DND-41 (cell line): Measurements from ENCODE around the gene ETFA.

Experiments
- ATAC-seq: fragments of 200-7000 bp; cut with Tn5 transposase; 3 replicates; pipeline ENCODE4 v1.9.1; 2021; ENCODE audit warnings: low read depth; ENCODE audit not compliant: insufficient read depth
- DNase-seq: peaks from one replicate; pipeline ENCODE4 v3.0.0-alpha.2; 2020
- H2AFZ ChIP-seq: 2 replicates; pipeline ENCODE4 v1.6.0; 2012; ENCODE audit warnings: low read depth, low read length
- H3K27ac ChIP-seq: 2 replicates; pipeline ENCODE4 v1.5.1; 2012; ENCODE audit warnings: low read length, inconsistent platforms
- H3K27me3 ChIP-seq: fragments of 200-600 bp; sonication (generic); 2 replicates; pipeline ENCODE4 v1.6.0; 2012; ENCODE audit warnings: low read length, mild to moderate bottlenecking, inconsistent platforms; ENCODE audit not compliant: insufficient read depth, poor library complexity
- H3K36me3 ChIP-seq: 2 replicates; pipeline ENCODE4 v1.5.1; 2012; ENCODE audit warnings: low read length, inconsistent platforms; ENCODE audit not compliant: insufficient read depth
- H3K4me1 ChIP-seq: 2 replicates; pipeline ENCODE4 v1.5.1; 2012; ENCODE audit warnings: mild to moderate bottlenecking, low read length; ENCODE audit not compliant: insufficient read depth
- H3K4me2 ChIP-seq: 2 replicates; pipeline ENCODE4 v1.6.0; 2012; ENCODE audit warnings: mild to moderate bottlenecking, moderate library complexity, low read length, inconsistent platforms; ENCODE audit not compliant: insufficient read depth
- H3K4me3 ChIP-seq, 2 experiments: fragments of 200-600 bp in 1 of 2; shearing (Covaris generic) in 1 of 2; 2 replicates each; pipeline ENCODE4 v1.5.1; 2012 to 2016; ENCODE audit warnings: inconsistent platforms in 2 of 2, low read length in 2 of 2, mild to moderate bottlenecking in 2 of 2, low read depth in 1 of 2, moderate library complexity in 1 of 2
- H3K79me2 ChIP-seq: 2 replicates; pipeline ENCODE4 v1.6.0; 2012; ENCODE audit warnings: low read length, inconsistent platforms; ENCODE audit not compliant: insufficient read depth
- H3K9ac ChIP-seq: 2 replicates; pipeline ENCODE4 v1.6.0; 2012; ENCODE audit warnings: low read depth, mild to moderate bottlenecking, inconsistent platforms, low read length, moderate library complexity
- H3K9me3 ChIP-seq: 2 replicates; pipeline ENCODE4 v1.5.1; 2012; ENCODE audit warnings: low read length, moderate library complexity, mild to moderate bottlenecking, inconsistent platforms; ENCODE audit not compliant: insufficient read depth, severe bottlenecking
- H4K20me1 ChIP-seq: 2 replicates; pipeline ENCODE4 v1.6.0; 2012; ENCODE audit warnings: low read length; ENCODE audit not compliant: insufficient read depth
- EZH2 ChIP-seq: IDR thresholded peaks from 3 replicates; pipeline ENCODE4 v1.6.1; 2012; ENCODE audit warnings: borderline replicate concordance, low read depth, mild to moderate bottlenecking, moderate library complexity, low read length, inconsistent platforms; ENCODE audit not compliant: severe bottlenecking
- TF ChIP-seq, protein P1 (sequence below): IDR thresholded peaks from 2 replicates; pipeline ENCODE4 v1.5.1; 2012; ENCODE audit warnings: borderline replicate concordance, low read length, moderate library complexity, mild to moderate bottlenecking; ENCODE audit not compliant: poor library complexity, severe bottlenecking; ENCODE audit errors: extremely low read depth

ETFA gene

DNA sequence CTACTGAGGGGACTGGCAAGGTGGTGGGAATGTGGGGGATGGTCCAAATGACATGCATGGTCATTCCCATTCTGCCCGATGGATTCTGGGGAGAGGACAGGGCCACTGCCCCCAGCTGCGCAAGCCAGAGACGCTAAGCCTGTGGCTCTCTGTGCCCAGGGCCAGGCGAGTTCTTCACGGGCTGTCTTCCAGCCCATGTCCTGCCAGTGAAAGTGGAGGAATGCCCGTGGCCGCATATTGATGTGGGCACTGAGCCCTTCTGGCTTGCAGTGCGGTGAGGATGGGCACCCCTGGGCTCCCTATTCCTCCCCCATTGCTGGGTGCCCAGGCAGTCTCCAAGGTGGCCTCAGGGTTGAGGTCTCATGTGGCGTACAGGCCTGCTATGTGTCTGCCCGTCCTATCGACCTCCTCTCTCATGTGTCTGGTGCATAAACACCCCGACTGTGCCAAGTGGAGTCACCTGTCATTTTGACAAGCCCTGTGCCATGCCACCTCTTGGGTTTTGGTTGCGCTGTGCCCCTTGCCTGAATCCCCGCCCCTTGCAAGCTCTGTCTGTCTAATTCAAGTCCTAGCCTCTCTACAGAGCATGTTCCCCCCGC is 134.7 kb downstream of the ETFA start:
- TF ChIP-seq EZH2, result no peak
- TF ChIP-seq, protein P1, sequence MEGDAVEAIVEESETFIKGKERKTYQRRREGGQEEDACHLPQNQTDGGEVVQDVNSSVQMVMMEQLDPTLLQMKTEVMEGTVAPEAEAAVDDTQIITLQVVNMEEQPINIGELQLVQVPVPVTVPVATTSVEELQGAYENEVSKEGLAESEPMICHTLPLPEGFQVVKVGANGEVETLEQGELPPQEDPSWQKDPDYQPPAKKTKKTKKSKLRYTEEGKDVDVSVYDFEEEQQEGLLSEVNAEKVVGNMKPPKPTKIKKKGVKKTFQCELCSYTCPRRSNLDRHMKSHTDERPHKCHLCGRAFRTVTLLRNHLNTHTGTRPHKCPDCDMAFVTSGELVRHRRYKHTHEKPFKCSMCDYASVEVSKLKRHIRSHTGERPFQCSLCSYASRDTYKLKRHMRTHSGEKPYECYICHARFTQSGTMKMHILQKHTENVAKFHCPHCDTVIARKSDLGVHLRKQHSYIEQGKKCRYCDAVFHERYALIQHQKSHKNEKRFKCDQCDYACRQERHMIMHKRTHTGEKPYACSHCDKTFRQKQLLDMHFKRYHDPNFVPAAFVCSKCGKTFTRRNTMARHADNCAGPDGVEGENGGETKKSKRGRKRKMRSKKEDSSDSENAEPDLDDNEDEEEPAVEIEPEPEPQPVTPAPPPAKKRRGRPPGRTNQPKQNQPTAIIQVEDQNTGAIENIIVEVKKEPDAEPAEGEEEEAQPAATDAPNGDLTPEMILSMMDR, result no peak
- no peak overlapping the region for H2AFZ ChIP-seq
- DNase-seq (no peak), ATAC-seq (no peak)
- H3K36me3 ChIP-seq, result no peaks in the 10 kb centered on the region
- no peak overlapping the region for H3K4me3 ChIP-seq
- no peak overlapping the region for H3K9ac ChIP-seq
- H4K20me1 ChIP-seq, result no peaks in the 10 kb centered on the region; the same call in 1 of the 2 replicates
- H3K79me2 ChIP-seq, result no peaks in the 10 kb centered on the region
- no peaks in the 10 kb centered on the region for H3K9me3 ChIP-seq
- no peak overlapping the region for H3K4me2 ChIP-seq
- no peaks in the 10 kb centered on the region for H3K27me3 ChIP-seq
- H3K4me1 ChIP-seq, result no peaks in the 10 kb centered on the region
- H3K27ac ChIP-seq, result no peak overlapping the region

DNA sequence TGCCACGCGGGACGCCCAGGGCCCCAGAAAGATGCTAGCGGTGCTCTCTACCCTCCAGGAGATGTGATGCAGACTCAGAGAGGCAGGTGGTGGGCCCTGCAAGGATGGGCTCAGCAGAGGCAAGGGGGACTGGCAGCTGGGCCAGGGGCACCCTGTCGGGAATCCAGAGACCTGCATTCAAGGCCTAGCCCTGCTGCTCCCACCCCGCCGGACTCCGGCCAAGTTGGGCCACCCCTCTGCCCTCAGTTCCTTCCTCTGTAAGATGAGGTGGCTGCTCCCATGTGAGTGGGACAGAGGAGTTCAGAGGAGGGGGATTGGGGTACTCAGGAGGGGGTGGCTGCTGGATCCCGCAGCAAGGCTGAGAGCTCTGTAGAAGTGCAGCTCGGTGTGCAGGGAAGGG is 135.2 kb downstream of the ETFA start:
- no peaks in the 10 kb centered on the region for H3K27me3 ChIP-seq
- H3K27ac ChIP-seq, result no peak overlapping the region
- no peak for ATAC-seq
- no peak for TF ChIP-seq EZH2
- TF ChIP-seq, protein P1, result no peak
- no peaks in the 10 kb centered on the region for H3K4me1 ChIP-seq
- no peak overlapping the region for H2AFZ ChIP-seq
- H3K9ac ChIP-seq, result no peak overlapping the region
- H3K4me2 ChIP-seq, result no peak overlapping the region
- H4K20me1 ChIP-seq, result no peaks in the 10 kb centered on the region; the same call in 1 of the 2 replicates
- H3K9me3 ChIP-seq, result no peaks in the 10 kb centered on the region
- DNase-seq, result no peak
- no peak overlapping the region for H3K4me3 ChIP-seq
- H3K36me3 ChIP-seq, result no peaks in the 10 kb centered on the region
- no peaks in the 10 kb centered on the region for H3K79me2 ChIP-seq

DNA sequence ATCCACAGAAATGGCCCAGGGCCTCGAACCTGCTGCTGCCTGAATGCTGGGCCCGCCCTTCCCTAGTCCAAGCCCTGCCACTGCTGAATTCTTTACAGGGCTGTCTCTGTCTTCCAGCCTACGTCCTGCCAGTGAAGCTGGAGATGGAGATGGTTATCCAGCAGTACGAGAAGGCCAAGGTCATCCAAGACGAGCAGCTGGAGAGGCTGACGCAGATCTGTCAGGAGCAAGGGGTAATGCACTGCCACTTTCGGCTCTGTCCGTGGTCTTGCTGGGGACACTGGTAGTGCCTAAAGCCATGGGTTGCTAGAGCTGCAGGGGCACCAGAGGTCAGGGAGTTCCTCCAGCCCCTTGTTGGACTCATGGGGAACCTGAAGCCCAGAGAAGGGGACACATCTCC is 135.8 kb downstream of the ETFA start:
- no peak overlapping the region for H2AFZ ChIP-seq
- H3K79me2 ChIP-seq, result no peaks in the 10 kb centered on the region
- TF ChIP-seq EZH2, result no peak
- TF ChIP-seq, protein P1, result no peak
- H3K27me3 ChIP-seq, result no peaks in the 10 kb centered on the region
- H3K4me3 ChIP-seq, result no peak overlapping the region
- no peak overlapping the region for H3K4me2 ChIP-seq
- no peak overlapping the region for H3K27ac ChIP-seq
- H4K20me1 ChIP-seq, result no peaks in the 10 kb centered on the region; the same call in 1 of the 2 replicates
- DNase-seq (no peak), ATAC-seq (no peak)
- no peaks in the 10 kb centered on the region for H3K9me3 ChIP-seq
- H3K36me3 ChIP-seq, result no peaks in the 10 kb centered on the region
- no peak overlapping the region for H3K9ac ChIP-seq
- no peaks in the 10 kb centered on the region for H3K4me1 ChIP-seq
